ENCODE results near the gene ORM2.

DNA sequence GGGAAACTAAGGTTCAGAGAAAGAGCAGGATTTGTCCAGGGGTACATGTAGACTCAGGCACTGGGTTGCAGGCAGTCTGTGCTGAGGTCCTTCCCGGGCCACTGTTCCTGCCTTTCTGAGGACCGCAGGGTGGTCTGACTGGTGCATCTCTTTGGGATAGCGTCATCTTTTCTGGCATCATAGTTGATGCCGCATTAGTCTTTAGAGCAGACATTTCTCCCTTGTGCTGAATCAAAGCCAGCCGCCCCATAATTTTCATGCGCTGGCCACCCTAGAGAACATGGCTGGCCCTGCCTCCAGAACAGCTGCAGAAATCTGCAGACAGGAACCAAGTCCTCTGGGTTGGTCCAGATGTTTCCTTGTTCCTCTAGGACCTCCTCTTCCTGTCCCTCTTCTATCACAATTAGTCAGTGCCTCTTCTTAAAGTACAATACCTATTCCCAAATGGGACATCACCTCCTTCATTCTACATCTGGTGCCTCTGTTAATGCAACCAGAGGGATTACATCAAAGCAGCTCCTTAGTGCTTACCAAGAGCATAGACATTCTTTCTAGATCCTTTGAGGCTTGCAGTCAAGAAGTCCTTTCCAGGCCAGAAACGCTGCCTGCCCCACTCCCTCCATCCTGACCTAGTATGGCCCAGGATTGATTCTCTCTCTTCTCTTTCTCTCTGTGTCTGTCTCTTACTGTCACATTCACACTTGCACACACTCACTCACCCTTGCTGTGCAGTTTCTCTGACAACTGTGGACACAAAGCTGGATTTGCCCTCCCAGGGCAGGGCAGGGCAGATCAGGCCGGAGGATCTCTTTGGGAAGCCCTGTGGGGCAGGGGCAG is 48.8 kb upstream of the ORM2 start:
- TF ChIP-seq, protein P1, sequence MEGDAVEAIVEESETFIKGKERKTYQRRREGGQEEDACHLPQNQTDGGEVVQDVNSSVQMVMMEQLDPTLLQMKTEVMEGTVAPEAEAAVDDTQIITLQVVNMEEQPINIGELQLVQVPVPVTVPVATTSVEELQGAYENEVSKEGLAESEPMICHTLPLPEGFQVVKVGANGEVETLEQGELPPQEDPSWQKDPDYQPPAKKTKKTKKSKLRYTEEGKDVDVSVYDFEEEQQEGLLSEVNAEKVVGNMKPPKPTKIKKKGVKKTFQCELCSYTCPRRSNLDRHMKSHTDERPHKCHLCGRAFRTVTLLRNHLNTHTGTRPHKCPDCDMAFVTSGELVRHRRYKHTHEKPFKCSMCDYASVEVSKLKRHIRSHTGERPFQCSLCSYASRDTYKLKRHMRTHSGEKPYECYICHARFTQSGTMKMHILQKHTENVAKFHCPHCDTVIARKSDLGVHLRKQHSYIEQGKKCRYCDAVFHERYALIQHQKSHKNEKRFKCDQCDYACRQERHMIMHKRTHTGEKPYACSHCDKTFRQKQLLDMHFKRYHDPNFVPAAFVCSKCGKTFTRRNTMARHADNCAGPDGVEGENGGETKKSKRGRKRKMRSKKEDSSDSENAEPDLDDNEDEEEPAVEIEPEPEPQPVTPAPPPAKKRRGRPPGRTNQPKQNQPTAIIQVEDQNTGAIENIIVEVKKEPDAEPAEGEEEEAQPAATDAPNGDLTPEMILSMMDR (IDR thresholded peaks at IDR 0.05), result no peak
- no peak for TF ChIP-seq POLR2A (IDR thresholded peaks at IDR 0.05)
- no peak for TF ChIP-seq POLR2AphosphoS5 (IDR thresholded peaks at IDR 0.05)
